ENCODE results near the gene CX3CL1.

DNA sequence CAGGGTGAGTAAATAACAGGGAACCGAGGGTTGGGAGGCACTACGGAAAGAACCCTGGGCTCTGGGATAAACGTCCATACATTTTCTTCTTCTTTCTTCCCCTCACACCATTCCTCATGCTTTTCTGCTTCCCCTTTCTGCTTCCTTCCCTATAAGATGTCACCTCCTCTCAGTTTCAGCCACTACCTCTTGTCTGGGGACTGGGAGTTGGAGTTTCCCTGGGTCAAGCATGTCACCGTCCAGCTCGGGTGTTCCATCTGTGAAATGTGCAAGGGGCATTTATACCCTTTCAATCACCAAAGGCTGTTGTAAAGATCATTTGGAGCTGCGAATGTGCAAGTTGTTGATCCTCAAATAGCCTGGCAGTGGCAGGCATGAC, 31.2 kb upstream of the CX3CL1 start:
- TF ChIP-seq, protein P1, sequence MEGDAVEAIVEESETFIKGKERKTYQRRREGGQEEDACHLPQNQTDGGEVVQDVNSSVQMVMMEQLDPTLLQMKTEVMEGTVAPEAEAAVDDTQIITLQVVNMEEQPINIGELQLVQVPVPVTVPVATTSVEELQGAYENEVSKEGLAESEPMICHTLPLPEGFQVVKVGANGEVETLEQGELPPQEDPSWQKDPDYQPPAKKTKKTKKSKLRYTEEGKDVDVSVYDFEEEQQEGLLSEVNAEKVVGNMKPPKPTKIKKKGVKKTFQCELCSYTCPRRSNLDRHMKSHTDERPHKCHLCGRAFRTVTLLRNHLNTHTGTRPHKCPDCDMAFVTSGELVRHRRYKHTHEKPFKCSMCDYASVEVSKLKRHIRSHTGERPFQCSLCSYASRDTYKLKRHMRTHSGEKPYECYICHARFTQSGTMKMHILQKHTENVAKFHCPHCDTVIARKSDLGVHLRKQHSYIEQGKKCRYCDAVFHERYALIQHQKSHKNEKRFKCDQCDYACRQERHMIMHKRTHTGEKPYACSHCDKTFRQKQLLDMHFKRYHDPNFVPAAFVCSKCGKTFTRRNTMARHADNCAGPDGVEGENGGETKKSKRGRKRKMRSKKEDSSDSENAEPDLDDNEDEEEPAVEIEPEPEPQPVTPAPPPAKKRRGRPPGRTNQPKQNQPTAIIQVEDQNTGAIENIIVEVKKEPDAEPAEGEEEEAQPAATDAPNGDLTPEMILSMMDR (conservative IDR thresholded peaks at IDR 0.05; ENCODE audit: low read length), result no peak
- TF ChIP-seq EZH2phosphoT487 (IDR thresholded peaks at IDR 0.05; ENCODE audit: borderline replicate concordance, low read depth, low read length), result no peak

Measured in OCI-LY7 (cell line).